ENCODE measurements around the gene ARHGAP28.

The ARHGAP28 gene

GRCh38 chr18:6873040-6873751 is 143.7 kb downstream of the ARHGAP28 start:
- DNase-seq (ENCODE audit: insufficient read length, low spot score) (no peak), FAIRE-seq (no peak)
- TF ChIP-seq SPI1 (IDR thresholded peaks at IDR 0.05; ENCODE audit: low read depth, low read length), result no peak
- no peak for TF ChIP-seq TAF1 (IDR thresholded peaks at IDR 0.05; ENCODE audit: low read depth, low read length)
- TF ChIP-seq PAX5 (IDR thresholded peaks at IDR 0.05; ENCODE audit: insufficient read depth, low read length, severe bottlenecking), result no peak
- no peak for TF ChIP-seq POLR2AphosphoS5 (IDR thresholded peaks at IDR 0.05; ENCODE audit: low read depth, low read length)
- TF ChIP-seq POLR2A (IDR thresholded peaks at IDR 0.05; ENCODE audit: low read depth, low read length), result no peak
- no peak for TF ChIP-seq POU2F2 (IDR thresholded peaks at IDR 0.05; ENCODE audit: low read depth, low read length)

GRCh38 chr18:6874315-6874714 is 144.8 kb downstream of the ARHGAP28 start:
- TF ChIP-seq TAF1 (IDR thresholded peaks at IDR 0.05; ENCODE audit: low read depth, low read length) (no peak), SPI1 (IDR thresholded peaks at IDR 0.05; ENCODE audit: low read depth, low read length) (no peak), POLR2AphosphoS5 (IDR thresholded peaks at IDR 0.05; ENCODE audit: low read depth, low read length) (no peak), PAX5 (IDR thresholded peaks at IDR 0.05; ENCODE audit: insufficient read depth, low read length, severe bottlenecking) (no peak), POLR2A (IDR thresholded peaks at IDR 0.05; ENCODE audit: low read depth, low read length) (no peak), POU2F2 (IDR thresholded peaks at IDR 0.05; ENCODE audit: low read depth, low read length) (no peak)
- DNase-seq (ENCODE audit: insufficient read length, low spot score) (no peak), FAIRE-seq (no peak)

- TF ChIP-seq POU2F2 (IDR thresholded peaks at IDR 0.05; ENCODE audit: low read depth, low read length), result no peak
- no peak for TF ChIP-seq POLR2A (IDR thresholded peaks at IDR 0.05; ENCODE audit: low read depth, low read length)
- no peak for TF ChIP-seq PAX5 (IDR thresholded peaks at IDR 0.05; ENCODE audit: insufficient read depth, low read length, severe bottlenecking)
- TF ChIP-seq POLR2AphosphoS5 (IDR thresholded peaks at IDR 0.05; ENCODE audit: low read depth, low read length), result no peak
- TF ChIP-seq TAF1 (IDR thresholded peaks at IDR 0.05; ENCODE audit: low read depth, low read length), result no peak
- no peak for TF ChIP-seq SPI1 (IDR thresholded peaks at IDR 0.05; ENCODE audit: low read depth, low read length)
- DNase-seq (ENCODE audit: insufficient read length, low spot score) (no peak), FAIRE-seq (no peak)
Observed at GRCh38 chr18:6875749-6876148, 146.2 kb downstream of the ARHGAP28 start.

- DNase-seq (ENCODE audit: insufficient read length, low spot score), result no peak
- TF ChIP-seq POLR2AphosphoS5 (IDR thresholded peaks at IDR 0.05; ENCODE audit: low read depth, low read length), result no peak
- TF ChIP-seq POU2F2 (IDR thresholded peaks at IDR 0.05; ENCODE audit: low read depth, low read length), result no peak
- TF ChIP-seq TAF1 (IDR thresholded peaks at IDR 0.05; ENCODE audit: low read depth, low read length), result no peak
- TF ChIP-seq SPI1 (IDR thresholded peaks at IDR 0.05; ENCODE audit: low read depth, low read length), result no peak
- no peak for TF ChIP-seq PAX5 (IDR thresholded peaks at IDR 0.05; ENCODE audit: insufficient read depth, low read length, severe bottlenecking)
- TF ChIP-seq POLR2A (IDR thresholded peaks at IDR 0.05; ENCODE audit: low read depth, low read length), result no peak
- FAIRE-seq, result no peak
Observed at GRCh38 chr18:6876641-6877041, 147.1 kb downstream of the ARHGAP28 start.

GRCh38 chr18:6877288-6877687 is 147.8 kb downstream of the ARHGAP28 start:
- FAIRE-seq, result no peak
- DNase-seq (ENCODE audit: insufficient read length, low spot score), result no peak
- TF ChIP-seq POLR2A (IDR thresholded peaks at IDR 0.05; ENCODE audit: low read depth, low read length), result no peak
- TF ChIP-seq POU2F2 (IDR thresholded peaks at IDR 0.05; ENCODE audit: low read depth, low read length), result no peak
- no peak for TF ChIP-seq PAX5 (IDR thresholded peaks at IDR 0.05; ENCODE audit: insufficient read depth, low read length, severe bottlenecking)
- no peak for TF ChIP-seq SPI1 (IDR thresholded peaks at IDR 0.05; ENCODE audit: low read depth, low read length)

GRCh38 chr18:6878556-6879297 is 149.2 kb downstream of the ARHGAP28 start:
- FAIRE-seq (no peak), DNase-seq (ENCODE audit: insufficient read length, low spot score) (no peak)
- no peak for TF ChIP-seq POU2F2 (IDR thresholded peaks at IDR 0.05; ENCODE audit: low read depth, low read length)
- TF ChIP-seq TAF1 (IDR thresholded peaks at IDR 0.05; ENCODE audit: low read depth, low read length), result no peak
- TF ChIP-seq PAX5 (IDR thresholded peaks at IDR 0.05; ENCODE audit: insufficient read depth, low read length, severe bottlenecking), result no peak
- no peak for TF ChIP-seq SPI1 (IDR thresholded peaks at IDR 0.05; ENCODE audit: low read depth, low read length)
- no peak for TF ChIP-seq POLR2AphosphoS5 (IDR thresholded peaks at IDR 0.05; ENCODE audit: low read depth, low read length)
- TF ChIP-seq POLR2A (IDR thresholded peaks at IDR 0.05; ENCODE audit: low read depth, low read length), result no peak

- DNase-seq (ENCODE audit: insufficient read length, low spot score), result no peak
- TF ChIP-seq POLR2AphosphoS5 (IDR thresholded peaks at IDR 0.05; ENCODE audit: low read depth, low read length) (no peak), PAX5 (IDR thresholded peaks at IDR 0.05; ENCODE audit: insufficient read depth, low read length, severe bottlenecking) (no peak), SPI1 (IDR thresholded peaks at IDR 0.05; ENCODE audit: low read depth, low read length) (no peak)
- FAIRE-seq, result no peak
Observed at GRCh38 chr18:6879508-6880195, 150.1 kb downstream of the ARHGAP28 start.

GRCh38 chr18:6881034-6881820 is 151.7 kb downstream of the ARHGAP28 start:
- DNase-seq (ENCODE audit: insufficient read length, low spot score), result no peak
- no peak for FAIRE-seq
- TF ChIP-seq TAF1 (IDR thresholded peaks at IDR 0.05; ENCODE audit: low read depth, low read length) (no peak), SPI1 (IDR thresholded peaks at IDR 0.05; ENCODE audit: low read depth, low read length) (no peak), POU2F2 (IDR thresholded peaks at IDR 0.05; ENCODE audit: low read depth, low read length) (no peak), PAX5 (IDR thresholded peaks at IDR 0.05; ENCODE audit: insufficient read depth, low read length, severe bottlenecking) (no peak), POLR2AphosphoS5 (IDR thresholded peaks at IDR 0.05; ENCODE audit: low read depth, low read length) (no peak), POLR2A (IDR thresholded peaks at IDR 0.05; ENCODE audit: low read depth, low read length) (no peak)

All from GM12891 (cell line).